HEK293 (cell line): ENCODE measurements around the gene BBOF1.

ENCODE experiments used
- CTCF ChIA-PET: fragments of 350-600 bp; formaldehyde crosslinking; extraction: SDS; loops from one replicate; lab custom pipeline; 2021; ENCODE audit warnings: antibody characterized with exemption; lab: Yijun Ruan, JAX
- POLR2A ChIA-PET: fragments of 300-600 bp; formaldehyde crosslinking; extraction: SDS; loops from one replicate; lab custom pipeline; 2020; ENCODE audit warnings: antibody characterized with exemption, inconsistent platforms; lab: Yijun Ruan, JAX
- H3K27ac ChIP-seq: fragments of 200-500 bp; sonication (Bioruptor generic); 2 replicates; pipeline ENCODE4 v1.5.1; 2014; ENCODE audit warnings: low read depth, low read length, control low read depth, inconsistent platforms; ENCODE audit errors: extremely low read depth
- H3K36me3 ChIP-seq, 2 experiments: fragments of 200-500 bp in 1 of 2; sonication (Bioruptor generic) in 1 of 2; 1 replicate in 1 of 2; 2 replicates in 1 of 2; pipeline ENCODE4 v1.5.1; 2014 to 2017; ENCODE audit warnings: inconsistent platforms in 2 of 2, low read length in 2 of 2; ENCODE audit not compliant: control insufficient read depth in 2 of 2, insufficient read depth in 1 of 2
- H3K4me1 ChIP-seq: fragments of 200-500 bp; sonication (Bioruptor generic); 2 replicates; pipeline ENCODE4 v1.5.1; 2014; ENCODE audit warnings: mild to moderate bottlenecking, low read length, inconsistent platforms; ENCODE audit not compliant: control insufficient read depth, insufficient read depth
- H3K4me3 ChIP-seq: 2 replicates; pipeline ENCODE4 v1.5.1; 2011; ENCODE audit warnings: low read depth, mild to moderate bottlenecking, control low read depth, low read length, moderate library complexity
- H3K9me3 ChIP-seq: fragments of 200-500 bp; sonication (Bioruptor generic); 2 replicates; pipeline ENCODE4 v1.5.1; 2014; ENCODE audit warnings: low read depth, low read length, inconsistent platforms; ENCODE audit not compliant: control insufficient read depth, insufficient read depth
- KLF16 ChIP-seq: fragments of 450-650 bp; formaldehyde crosslinking; IDR thresholded peaks from 2 replicates; pipeline ENCODE4 v1.5.1; 2017; ENCODE audit warnings: missing biosample characterization, missing genetic modification characterization
- MZF1 ChIP-seq: fragments of 450-650 bp; formaldehyde crosslinking; IDR thresholded peaks from 2 replicates; pipeline ENCODE4 v1.5.1; 2017; ENCODE audit warnings: missing biosample characterization, missing genetic modification characterization, borderline replicate concordance
- OVOL3 ChIP-seq: fragments of 450-650 bp; formaldehyde crosslinking; IDR thresholded peaks from 2 replicates; pipeline ENCODE4 v1.5.1; 2016; ENCODE audit warnings: missing biosample characterization, missing genetic modification characterization
- WT1 ChIP-seq: fragments of 450-650 bp; formaldehyde crosslinking; IDR thresholded peaks from 2 replicates; pipeline ENCODE4 v1.5.1; 2016; ENCODE audit warnings: missing biosample characterization, missing genetic modification characterization
- ZBTB17 ChIP-seq: fragments of 450-650 bp; formaldehyde crosslinking; IDR thresholded peaks from 2 replicates; pipeline ENCODE4 v1.5.1; 2016; ENCODE audit warnings: missing biosample characterization, missing genetic modification characterization
- ZEB2 ChIP-seq: fragments of 450-650 bp; formaldehyde crosslinking; IDR thresholded peaks from 2 replicates; pipeline ENCODE4 v1.5.1; 2016; ENCODE audit warnings: missing biosample characterization, missing genetic modification characterization
- ZNF2 ChIP-seq: fragments of 450-650 bp; formaldehyde crosslinking; IDR thresholded peaks from 2 replicates; pipeline ENCODE4 v1.5.1; 2016; ENCODE audit warnings: missing biosample characterization, missing genetic modification characterization
- ZNF239 ChIP-seq: fragments of 450-650 bp; formaldehyde crosslinking; IDR thresholded peaks from 2 replicates; pipeline ENCODE4 v1.5.1; 2016; ENCODE audit warnings: missing biosample characterization, missing genetic modification characterization
- ZNF24 ChIP-seq: fragments of 450-650 bp; formaldehyde crosslinking; IDR thresholded peaks from 2 replicates; pipeline ENCODE4 v1.5.1; 2016; ENCODE audit warnings: missing biosample characterization, missing genetic modification characterization
- ZNF274 ChIP-seq, 2 experiments: fragments of 200-500 bp in 1 of 2; fragments of 450-650 bp in 1 of 2; sonication (Bioruptor generic) in 1 of 2; formaldehyde crosslinking in 1 of 2; IDR thresholded peaks; 2 replicates each; pipeline versions ENCODE4 v1.5.1 to v1.6.1; 2014 to 2016; ENCODE audit warnings: borderline replicate concordance in 1 of 2, inconsistent platforms in 1 of 2, low read length in 1 of 2, missing biosample characterization in 1 of 2, missing genetic modification characterization in 1 of 2
- ZNF302 ChIP-seq: fragments of 450-650 bp; formaldehyde crosslinking; IDR thresholded peaks from 2 replicates; pipeline ENCODE4 v1.5.1; 2016; ENCODE audit warnings: missing biosample characterization, missing genetic modification characterization, low read depth
- ZNF350 ChIP-seq: fragments of 450-650 bp; formaldehyde crosslinking; IDR thresholded peaks from 2 replicates; pipeline ENCODE4 v1.5.0; 2017; ENCODE audit warnings: missing biosample characterization, mild to moderate bottlenecking, missing genetic modification characterization
- ZNF404 ChIP-seq: fragments of 450-650 bp; formaldehyde crosslinking; IDR thresholded peaks from 2 replicates; pipeline ENCODE4 v1.5.1; 2017; ENCODE audit warnings: missing biosample characterization, missing genetic modification characterization
- ZNF473 ChIP-seq: fragments of 450-650 bp; formaldehyde crosslinking; IDR thresholded peaks from 2 replicates; pipeline ENCODE4 v1.5.1; 2017; ENCODE audit warnings: missing biosample characterization, missing genetic modification characterization
- ZNF514 ChIP-seq: fragments of 450-650 bp; formaldehyde crosslinking; IDR thresholded peaks from 2 replicates; pipeline ENCODE4 v1.5.1; 2016; ENCODE audit warnings: missing biosample characterization, missing genetic modification characterization
- ZNF585B ChIP-seq: fragments of 450-650 bp; formaldehyde crosslinking; IDR thresholded peaks from 2 replicates; pipeline ENCODE4 v1.5.1; 2016; ENCODE audit warnings: missing biosample characterization, missing genetic modification characterization
- ZNF621 ChIP-seq: fragments of 450-650 bp; formaldehyde crosslinking; IDR thresholded peaks from 2 replicates; pipeline ENCODE4 v1.5.1; 2017; ENCODE audit warnings: missing biosample characterization, missing genetic modification characterization
- ZNF670 ChIP-seq: fragments of 450-650 bp; formaldehyde crosslinking; IDR thresholded peaks from 2 replicates; pipeline ENCODE4 v1.5.1; 2016; ENCODE audit warnings: missing biosample characterization, missing genetic modification characterization, low read depth
- ZNF76 ChIP-seq: fragments of 450-650 bp; formaldehyde crosslinking; IDR thresholded peaks from 2 replicates; pipeline ENCODE4; 2016; ENCODE audit warnings: low read depth, missing biosample characterization, missing genetic modification characterization, borderline replicate concordance
- ZNF830 ChIP-seq: fragments of 450-650 bp; IDR thresholded peaks from 2 replicates; pipeline ENCODE4 v1.5.0; 2018; ENCODE audit warnings: missing biosample characterization, missing genetic modification characterization, low read depth, mild to moderate bottlenecking, moderate library complexity
- TF ChIP-seq, protein P1 (sequence below): fragments of 450-650 bp; formaldehyde crosslinking; IDR thresholded peaks from 2 replicates; pipeline ENCODE4 v1.5.1; 2016; ENCODE audit warnings: missing biosample characterization, missing genetic modification characterization
- TF ChIP-seq, protein P2 (sequence below): fragments of 450-650 bp; formaldehyde crosslinking; IDR thresholded peaks from 2 replicates; pipeline ENCODE4 v1.5.1; 2016; ENCODE audit warnings: missing biosample characterization, missing genetic modification characterization, borderline replicate concordance
- TF ChIP-seq, protein P3 (sequence below): fragments of 450-650 bp; formaldehyde crosslinking; IDR thresholded peaks from 2 replicates; pipeline ENCODE4 v1.5.1; 2016; ENCODE audit warnings: missing biosample characterization, missing genetic modification characterization
- TF ChIP-seq, protein P4 (sequence below): fragments of 450-650 bp; formaldehyde crosslinking; IDR thresholded peaks from 2 replicates; pipeline ENCODE4 v1.5.1; 2017; ENCODE audit warnings: missing biosample characterization, mild to moderate bottlenecking, missing genetic modification characterization, moderate library complexity
- TF ChIP-seq, protein P5 (sequence below): fragments of 450-650 bp; formaldehyde crosslinking; IDR thresholded peaks from 2 replicates; pipeline ENCODE4 v1.5.1; 2016; ENCODE audit warnings: missing biosample characterization, missing genetic modification characterization
- TF ChIP-seq, protein P6 (sequence below): fragments of 450-650 bp; formaldehyde crosslinking; IDR thresholded peaks from 2 replicates; pipeline ENCODE4 v1.5.1; 2016; ENCODE audit warnings: missing biosample characterization, missing genetic modification characterization

BBOF1 gene

DNA sequence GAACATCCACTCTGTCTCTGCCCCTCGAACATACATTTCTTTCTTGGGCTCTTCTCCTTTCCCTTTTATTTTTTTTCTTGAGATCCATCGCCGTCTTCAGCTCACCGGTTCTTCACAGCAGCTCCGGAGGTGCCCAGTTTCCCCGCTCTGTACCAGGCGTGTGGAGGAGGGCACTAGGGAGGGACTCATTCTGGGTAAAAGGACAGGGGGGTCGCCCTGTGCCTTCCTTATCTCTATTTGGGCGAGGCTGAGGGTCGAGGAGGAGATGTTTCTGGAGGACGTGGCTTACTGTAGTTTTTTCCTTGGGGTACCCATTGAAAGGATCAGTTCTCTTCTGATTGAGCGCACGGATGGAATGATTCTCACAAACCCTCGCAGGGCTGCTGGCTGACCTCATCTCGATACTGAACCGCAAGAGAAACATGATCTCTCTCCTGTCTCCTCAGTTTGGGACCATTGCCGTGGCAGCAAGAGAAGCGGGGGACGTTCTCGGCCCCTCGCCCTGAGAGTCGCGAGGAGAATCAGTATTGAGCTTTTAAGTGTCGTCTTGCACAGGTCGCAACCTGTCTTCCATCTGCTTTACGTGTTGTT lies 66.0 kb downstream of the BBOF1 start:
- POLR2A ChIA-PET = interaction anchor here (0.6 kb wide), 1 partner anchor 1377 kb away, joined by 5 read pairs; no protein-coding TSS in a partner anchor
- peaks cover 6% of the 10 kb centered on the region; the same call in 1 of the 2 replicates for H3K4me1 ChIP-seq
- peak overlapping the region; percentile 58 for H3K27ac ChIP-seq
- CTCF ChIA-PET = no interaction called here
- H3K4me3 ChIP-seq = peak overlapping the region; percentile 55
- no peaks in the 10 kb centered on the region for H3K9me3 ChIP-seq
- no peaks in the 10 kb centered on the region; a peak in 1 of 3 replicates for H3K36me3 ChIP-seq
- TF ChIP-seq ZEB2 (tag by site-specific recombination) (0 out of 2 replicates have a peak, but pooled peaks have one; percentile 56), OVOL3 (tag by site-specific recombination) (no peak), ZNF302 (tag by site-specific recombination) (no peak), ZNF404 (tag by site-specific recombination) (no peak), MZF1 (tag by site-specific recombination) (no peak), ZNF670 (tag by site-specific recombination) (no peak), WT1 (no peak), KLF16 (tag by site-specific recombination) (no peak; the same call in 1 of the 2 replicates), ZNF830 (tag by site-specific recombination) (no peak), ZBTB17 (tag by site-specific recombination) (peak; percentile 85), ZNF239 (no peak), ZNF585B (tag by site-specific recombination) (no peak), ZNF2 (tag by site-specific recombination) (no peak), ZNF473 (tag by site-specific recombination) (no peak), ZNF76 (tag by site-specific recombination) (peak; percentile 61), ZNF514 (tag by site-specific recombination) (no peak), ZNF274 (IDR thresholded peaks at IDR 0.05; ENCODE audit: low read length) (no peak), ZNF274 (tag by site-specific recombination; IDR thresholded peaks at IDR 0.05; ENCODE audit: borderline replicate concordance) (no peak), ZNF24 (no peak; the same call in none of the 2 replicates), ZNF621 (tag by site-specific recombination) (no peak), ZNF350 (no peak)
- TF ChIP-seq, protein P1, sequence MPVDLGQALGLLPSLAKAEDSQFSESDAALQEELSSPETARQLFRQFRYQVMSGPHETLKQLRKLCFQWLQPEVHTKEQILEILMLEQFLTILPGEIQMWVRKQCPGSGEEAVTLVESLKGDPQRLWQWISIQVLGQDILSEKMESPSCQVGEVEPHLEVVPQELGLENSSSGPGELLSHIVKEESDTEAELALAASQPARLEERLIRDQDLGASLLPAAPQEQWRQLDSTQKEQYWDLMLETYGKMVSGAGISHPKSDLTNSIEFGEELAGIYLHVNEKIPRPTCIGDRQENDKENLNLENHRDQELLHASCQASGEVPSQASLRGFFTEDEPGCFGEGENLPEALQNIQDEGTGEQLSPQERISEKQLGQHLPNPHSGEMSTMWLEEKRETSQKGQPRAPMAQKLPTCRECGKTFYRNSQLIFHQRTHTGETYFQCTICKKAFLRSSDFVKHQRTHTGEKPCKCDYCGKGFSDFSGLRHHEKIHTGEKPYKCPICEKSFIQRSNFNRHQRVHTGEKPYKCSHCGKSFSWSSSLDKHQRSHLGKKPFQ = no peak
- TF ChIP-seq, protein P2, sequence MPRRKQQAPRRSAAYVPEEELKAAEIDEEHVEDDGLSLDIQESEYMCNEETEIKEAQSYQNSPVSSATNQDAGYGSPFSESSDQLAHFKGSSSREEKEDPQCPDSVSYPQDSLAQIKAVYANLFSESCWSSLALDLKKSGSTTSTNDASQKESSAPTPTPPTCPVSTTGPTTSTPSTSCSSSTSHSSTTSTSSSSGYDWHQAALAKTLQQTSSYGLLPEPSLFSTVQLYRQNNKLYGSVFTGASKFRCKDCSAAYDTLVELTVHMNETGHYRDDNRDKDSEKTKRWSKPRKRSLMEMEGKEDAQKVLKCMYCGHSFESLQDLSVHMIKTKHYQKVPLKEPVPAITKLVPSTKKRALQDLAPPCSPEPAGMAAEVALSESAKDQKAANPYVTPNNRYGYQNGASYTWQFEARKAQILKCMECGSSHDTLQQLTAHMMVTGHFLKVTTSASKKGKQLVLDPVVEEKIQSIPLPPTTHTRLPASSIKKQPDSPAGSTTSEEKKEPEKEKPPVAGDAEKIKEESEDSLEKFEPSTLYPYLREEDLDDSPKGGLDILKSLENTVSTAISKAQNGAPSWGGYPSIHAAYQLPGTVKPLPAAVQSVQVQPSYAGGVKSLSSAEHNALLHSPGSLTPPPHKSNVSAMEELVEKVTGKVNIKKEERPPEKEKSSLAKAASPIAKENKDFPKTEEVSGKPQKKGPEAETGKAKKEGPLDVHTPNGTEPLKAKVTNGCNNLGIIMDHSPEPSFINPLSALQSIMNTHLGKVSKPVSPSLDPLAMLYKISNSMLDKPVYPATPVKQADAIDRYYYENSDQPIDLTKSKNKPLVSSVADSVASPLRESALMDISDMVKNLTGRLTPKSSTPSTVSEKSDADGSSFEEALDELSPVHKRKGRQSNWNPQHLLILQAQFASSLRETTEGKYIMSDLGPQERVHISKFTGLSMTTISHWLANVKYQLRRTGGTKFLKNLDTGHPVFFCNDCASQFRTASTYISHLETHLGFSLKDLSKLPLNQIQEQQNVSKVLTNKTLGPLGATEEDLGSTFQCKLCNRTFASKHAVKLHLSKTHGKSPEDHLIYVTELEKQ (tag by site-specific recombination) = no peak
- TF ChIP-seq, protein P3, sequence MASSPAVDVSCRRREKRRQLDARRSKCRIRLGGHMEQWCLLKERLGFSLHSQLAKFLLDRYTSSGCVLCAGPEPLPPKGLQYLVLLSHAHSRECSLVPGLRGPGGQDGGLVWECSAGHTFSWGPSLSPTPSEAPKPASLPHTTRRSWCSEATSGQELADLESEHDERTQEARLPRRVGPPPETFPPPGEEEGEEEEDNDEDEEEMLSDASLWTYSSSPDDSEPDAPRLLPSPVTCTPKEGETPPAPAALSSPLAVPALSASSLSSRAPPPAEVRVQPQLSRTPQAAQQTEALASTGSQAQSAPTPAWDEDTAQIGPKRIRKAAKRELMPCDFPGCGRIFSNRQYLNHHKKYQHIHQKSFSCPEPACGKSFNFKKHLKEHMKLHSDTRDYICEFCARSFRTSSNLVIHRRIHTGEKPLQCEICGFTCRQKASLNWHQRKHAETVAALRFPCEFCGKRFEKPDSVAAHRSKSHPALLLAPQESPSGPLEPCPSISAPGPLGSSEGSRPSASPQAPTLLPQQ (tag by site-specific recombination) = peak; percentile 71; the same call in 1 of the 2 replicates
- TF ChIP-seq, protein P4, sequence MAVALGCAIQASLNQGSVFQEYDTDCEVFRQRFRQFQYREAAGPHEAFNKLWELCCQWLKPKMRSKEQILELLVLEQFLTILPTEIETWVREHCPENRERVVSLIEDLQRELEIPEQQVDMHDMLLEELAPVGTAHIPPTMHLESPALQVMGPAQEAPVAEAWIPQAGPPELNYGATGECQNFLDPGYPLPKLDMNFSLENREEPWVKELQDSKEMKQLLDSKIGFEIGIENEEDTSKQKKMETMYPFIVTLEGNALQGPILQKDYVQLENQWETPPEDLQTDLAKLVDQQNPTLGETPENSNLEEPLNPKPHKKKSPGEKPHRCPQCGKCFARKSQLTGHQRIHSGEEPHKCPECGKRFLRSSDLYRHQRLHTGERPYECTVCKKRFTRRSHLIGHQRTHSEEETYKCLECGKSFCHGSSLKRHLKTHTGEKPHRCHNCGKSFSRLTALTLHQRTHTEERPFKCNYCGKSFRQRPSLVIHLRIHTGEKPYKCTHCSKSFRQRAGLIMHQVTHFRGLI (tag by site-specific recombination) = no peak
- TF ChIP-seq, protein P5, sequence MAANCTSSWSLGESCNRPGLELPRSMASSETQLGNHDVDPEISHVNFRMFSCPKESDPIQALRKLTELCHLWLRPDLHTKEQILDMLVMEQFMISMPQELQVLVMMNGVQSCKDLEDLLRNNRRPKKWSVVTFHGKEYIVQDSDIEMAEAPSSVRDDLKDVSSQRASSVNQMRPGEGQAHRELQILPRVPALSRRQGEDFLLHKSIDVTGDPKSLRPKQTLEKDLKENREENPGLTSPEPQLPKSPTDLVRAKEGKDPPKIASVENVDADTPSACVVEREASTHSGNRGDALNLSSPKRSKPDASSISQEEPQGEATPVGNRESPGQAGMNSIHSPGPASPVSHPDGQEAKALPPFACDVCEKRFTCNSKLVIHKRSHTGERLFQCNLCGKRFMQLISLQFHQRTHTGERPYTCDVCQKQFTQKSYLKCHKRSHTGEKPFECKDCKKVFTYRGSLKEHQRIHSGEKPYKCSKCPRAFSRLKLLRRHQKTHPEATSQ (tag by site-specific recombination) = no peak
- TF ChIP-seq, protein P6, sequence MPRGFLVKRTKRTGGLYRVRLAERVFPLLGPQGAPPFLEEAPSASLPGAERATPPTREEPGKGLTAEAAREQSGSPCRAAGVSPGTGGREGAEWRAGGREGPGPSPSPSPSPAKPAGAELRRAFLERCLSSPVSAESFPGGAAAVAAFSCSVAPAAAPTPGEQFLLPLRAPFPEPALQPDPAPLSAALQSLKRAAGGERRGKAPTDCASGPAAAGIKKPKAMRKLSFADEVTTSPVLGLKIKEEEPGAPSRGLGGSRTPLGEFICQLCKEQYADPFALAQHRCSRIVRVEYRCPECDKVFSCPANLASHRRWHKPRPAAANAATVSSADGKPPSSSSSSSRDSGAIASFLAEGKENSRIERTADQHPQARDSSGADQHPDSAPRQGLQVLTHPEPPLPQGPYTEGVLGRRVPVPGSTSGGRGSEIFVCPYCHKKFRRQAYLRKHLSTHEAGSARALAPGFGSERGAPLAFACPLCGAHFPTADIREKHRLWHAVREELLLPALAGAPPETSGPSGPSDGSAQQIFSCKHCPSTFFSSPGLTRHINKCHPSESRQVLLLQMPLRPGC (tag by site-specific recombination) = no peak
